Small intestine (tissue), 16 donors: Measurements from ENCODE around the gene SERTAD4. TPM values are rescaled to one million over a fixed set of nuclear protein-coding genes. Genes with fewer than 3 reads are reported as not detected.
"Not testable (repeated sequence)": the region's sequence is repeated elsewhere in the genome, so short reads cannot be mapped to it uniquely, and the experiment has no call there.

ENCODE experiments used
- DNase-seq, 2 donors: peaks; one replicate each; pipeline versions ENCODE4 v3.0.0 to v3.0.0-alpha.2; 2013
- FAIRE-seq: peaks from 2 replicates; lab custom pipeline; 2012; peaks lifted over from hg19 to GRCh38; lab: Jason Lieb, UNC
- H3K27ac ChIP-seq, 3 donors: one replicate each; pipeline ENCODE4 v1.5.1; 2013; ENCODE audit warnings: low read length in 2 of 3, mild to moderate bottlenecking in 2 of 3, control low read depth in 1 of 3, inconsistent platforms in 1 of 3, low read depth in 1 of 3, moderate library complexity in 1 of 3
- H3K27me3 ChIP-seq, 3 donors: one replicate each; pipeline ENCODE4 v1.6.1; 2013; ENCODE audit warnings: low read length in 3 of 3, inconsistent platforms in 1 of 3; ENCODE audit not compliant: control insufficient read depth in 3 of 3, insufficient read depth in 3 of 3
- H3K36me3 ChIP-seq, 3 donors: one replicate each; pipeline ENCODE4 v1.6.1; 2013; ENCODE audit warnings: low read length in 3 of 3, inconsistent platforms in 1 of 3, low read depth in 1 of 3, mild to moderate bottlenecking in 1 of 3, moderate library complexity in 1 of 3; ENCODE audit not compliant: control insufficient read depth in 3 of 3, insufficient read depth in 2 of 3
- H3K4me1 ChIP-seq, 3 donors: one replicate each; pipeline ENCODE4 v1.6.1; 2013; ENCODE audit warnings: low read length in 2 of 3, inconsistent platforms in 1 of 3, low read depth in 1 of 3, mild to moderate bottlenecking in 1 of 3, moderate library complexity in 1 of 3; ENCODE audit not compliant: control insufficient read depth in 3 of 3, insufficient read depth in 2 of 3
- H3K4me3 ChIP-seq, 3 donors: one replicate each; pipeline ENCODE4 v1.5.1; 2013; ENCODE audit warnings: low read length in 3 of 3, control low read depth in 1 of 3, inconsistent platforms in 1 of 3, low read depth in 1 of 3, mild to moderate bottlenecking in 1 of 3, moderate library complexity in 1 of 3
- H3K9me3 ChIP-seq, 2 donors: one replicate each; pipeline ENCODE4 v1.6.1; 2013; ENCODE audit warnings: low read depth in 1 of 2, low read length in 1 of 2; ENCODE audit not compliant: control insufficient read depth in 2 of 2, insufficient read depth in 1 of 2
- WGBS, 3 donors: extraction: QIAGEN DNeasy Blood & Tissue Kit; methylation state at CpG; one replicate each; pipeline ENCODE4 v1.1.7; 2013; 5-methylcytosine and 5-hydroxymethylcytosine counted together
- long read RNA-seq, 10 donors: transcript quantifications; one replicate each; lab custom pipeline, GENCODE V29; 2026
- polyA plus RNA-seq, 4 donors: library from polyadenylated mRNA; stranded (reverse) in 3 of 4; unstranded in 1 of 4; fragments of 200-250 nt in 3 of 4; fragments of 120-200 nt in 1 of 4; gene quantifications; one replicate each; pipeline versions ENCODE4 v1.2.1 to v1.2.3, GENCODE V29; 2013
- donor health status: healthy with polysubstance abuse.
- donor health status: control.
- donor health status: control.
- donor health status: Bipolar disorder and iron deficiency.
- donor health status: healthy.

Gene SERTAD4
- 1 to 10 TPM in 1 of 4 donors, under 1 TPM in 1, not detected in 2; 0.88 to 1.0 TPM for polyA plus RNA-seq
- long read RNA-seq, donor 1 = 0 reads
- long read RNA-seq, donor 2 = 0 reads
- long read RNA-seq, donor 3, partial matches to known transcripts = 0 of 7 reads
- long read RNA-seq, donor 3, other reads (novel, unspliced or antisense) = 7 of 7 reads
- long read RNA-seq, donor 4 = 0 reads
- long read RNA-seq, donor 5 = 0 reads
- long read RNA-seq, donor 6, full-length matches to known transcripts = 1 of 1 reads
- long read RNA-seq, donor 6, partial matches to known transcripts = 0 of 1 reads
- long read RNA-seq, donor 6, other reads (novel, unspliced or antisense) = 0 of 1 reads
- long read RNA-seq, donor 7 = 0 reads
- long read RNA-seq, donor 8 = 0 reads
- long read RNA-seq, donor 9 = 0 reads
- long read RNA-seq, donor 10, full-length matches to known transcripts = 3 of 3 reads
- long read RNA-seq, donor 10, partial matches to known transcripts = 0 of 3 reads
- long read RNA-seq, donor 10, other reads (novel, unspliced or antisense) = 0 of 3 reads

- Histone ChIP-seq H3K27ac (peak within 1 kb of the TSS in 2 of 3 donors; percentile 22 to 41), H3K4me3 (peak within 1 kb of the TSS; percentile 48 to 63 (median 52)), H3K36me3 (no peaks in the 10 kb centered on the region), H3K9me3 (no peaks in the 10 kb centered on the region), H3K4me1 (no peaks in the 10 kb centered on the region), H3K27me3 (peaks cover 0 to 53% (median 2%) of the 10 kb centered on the region in 3 donors)
- peak; percentile 35 to 61 for DNase-seq
- WGBS, 3 donors = 1% methylated on average over 37 to 81 of the region's 81 CpGs
- no peak for FAIRE-seq
These were observed at the start of gene SERTAD4 for GRCh38 chr1:210232511-210233215. TSS of gene SERTAD4 (plus strand) at chr1:210232796. CDS start at chr1:210237961, 5,165 bp downstream.

- no peak for FAIRE-seq
These were observed 47.5 kb upstream of the SERTAD4 start for GRCh38 chr1:210185063-210185462.

GRCh38 chr1:210187849-210188606 lies 44.6 kb upstream of the SERTAD4 start:
- DNase-seq, H3K4me1 ChIP-seq, H3K27me3 ChIP-seq, FAIRE-seq, H3K9me3 ChIP-seq, H3K27ac ChIP-seq, H3K4me3 ChIP-seq, H3K36me3 ChIP-seq: not testable (repeated sequence)
- WGBS, 3 donors = 88 to 92% (median 90%) methylated on average over 18 of the region's 18 CpGs

More at GRCh38 chr1:210185063-210185462, 47.5 kb upstream of the SERTAD4 start:
- Histone ChIP-seq H3K4me3 (no peak overlapping the region), H3K4me1 (no peaks in the 10 kb centered on the region), H3K36me3 (no peaks in the 10 kb centered on the region), H3K27ac (no peak overlapping the region), H3K9me3 (no peaks in the 10 kb centered on the region), H3K27me3 (peaks cover 0 to 2% (median 0%) of the 10 kb centered on the region in 3 donors)
- WGBS, 3 donors = 44 to 59% (median 51%) methylated on average over 2 of the region's 2 CpGs
- no peak for DNase-seq

- H3K4me1 ChIP-seq = no peaks in the 10 kb centered on the region
- no peak overlapping the region for H3K4me3 ChIP-seq
- no peaks in the 10 kb centered on the region for H3K9me3 ChIP-seq
- no peaks in the 10 kb centered on the region for H3K36me3 ChIP-seq
- peaks cover 0 to 2% (median 0%) of the 10 kb centered on the region in 3 donors for H3K27me3 ChIP-seq
- FAIRE-seq (no peak), DNase-seq (no peak)
- 80 to 94% (median 90%) methylated on average over 7 of the region's 7 CpGs for WGBS, 3 donors
- no peak overlapping the region for H3K27ac ChIP-seq
These were observed 43.2 kb upstream of the SERTAD4 start for GRCh38 chr1:210189426-210189825.

GRCh38 chr1:210195635-210196160 lies 36.9 kb upstream of the SERTAD4 start:
- no peaks in the 10 kb centered on the region for H3K4me1 ChIP-seq

GRCh38 chr1:210196266-210196665 lies 36.3 kb upstream of the SERTAD4 start:
- not testable (repeated sequence) for FAIRE-seq
- WGBS, 3 donors = 31 to 66% (median 44%) methylated on average over 5 of the region's 5 CpGs

More at GRCh38 chr1:210195635-210196160, 36.9 kb upstream of the SERTAD4 start:
- Histone ChIP-seq H3K27ac (no peak overlapping the region), H3K36me3 (no peaks in the 10 kb centered on the region), H3K4me3 (no peak overlapping the region), H3K27me3 (no peaks in the 10 kb centered on the region), H3K9me3 (peaks cover 0 to 15% of the 10 kb centered on the region in 2 donors)
- no peak for DNase-seq
- 51 to 78% (median 61%) methylated on average over 8 of the region's 8 CpGs for WGBS, 3 donors
- FAIRE-seq = no peak

GRCh38 chr1:210198840-210199239 lies 33.8 kb upstream of the SERTAD4 start:
- no peak for FAIRE-seq
- H3K9me3 ChIP-seq = peaks cover 0 to 15% of the 10 kb centered on the region in 2 donors
- WGBS, 3 donors = 69 to 76% (median 76%) methylated on average over 3 of the region's 3 CpGs

More at GRCh38 chr1:210196266-210196665, 36.3 kb upstream of the SERTAD4 start:
- H3K36me3 ChIP-seq, H3K27me3 ChIP-seq, H3K4me1 ChIP-seq, H3K4me3 ChIP-seq, H3K27ac ChIP-seq: not testable (repeated sequence)
- DNase-seq = peak in 1 of 2 donors; percentile 1
- H3K9me3 ChIP-seq = peaks cover 0 to 15% of the 10 kb centered on the region in 2 donors

More at GRCh38 chr1:210198840-210199239, 33.8 kb upstream of the SERTAD4 start:
- Histone ChIP-seq H3K27ac (no peak overlapping the region), H3K27me3 (no peaks in the 10 kb centered on the region), H3K36me3 (no peaks in the 10 kb centered on the region), H3K4me3 (no peak overlapping the region), H3K4me1 (no peaks in the 10 kb centered on the region)
- no peak for DNase-seq
